Measurements from ENCODE around the gene THRAP3.

The THRAP3 gene

DNA sequence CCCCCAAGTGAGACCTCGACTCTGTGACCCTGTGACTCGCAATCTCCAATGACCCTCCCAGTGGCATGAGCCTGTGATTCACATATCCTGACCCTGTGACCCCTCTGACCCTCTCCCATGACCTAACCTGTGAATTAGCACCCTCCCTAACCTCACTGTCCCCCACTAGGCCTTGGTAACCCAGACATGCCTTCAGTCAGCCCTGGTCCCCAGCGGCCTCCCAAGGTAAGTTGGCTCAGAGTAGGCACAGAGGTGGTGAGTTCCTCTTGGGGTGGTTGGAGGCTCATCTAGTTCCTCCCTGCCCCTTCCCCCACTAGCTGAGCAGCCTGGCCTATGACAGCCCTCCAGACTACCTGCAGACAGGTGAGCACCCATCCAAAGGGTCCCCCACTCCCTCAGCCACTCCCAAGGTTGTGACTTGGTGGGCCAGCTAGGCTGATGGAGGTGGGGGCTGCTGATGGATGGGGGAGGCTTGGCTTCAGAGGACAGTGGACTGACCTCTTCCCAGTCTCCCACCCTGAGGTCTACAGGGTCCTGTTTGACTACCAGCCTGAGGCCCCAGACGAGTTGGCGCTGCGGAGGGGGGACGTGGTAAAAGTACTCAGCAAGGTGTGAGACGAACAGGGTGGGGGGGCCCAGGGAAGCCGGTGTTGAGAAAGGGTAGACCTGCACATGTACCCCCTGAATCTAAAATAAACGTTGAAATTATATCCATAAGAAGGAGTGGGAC lies 83.5 kb downstream of the THRAP3 start:
- peak overlapping the region; percentile 44 for H3K4me3 ChIP-seq (ENCODE audit: low read depth, low read length)

DNA sequence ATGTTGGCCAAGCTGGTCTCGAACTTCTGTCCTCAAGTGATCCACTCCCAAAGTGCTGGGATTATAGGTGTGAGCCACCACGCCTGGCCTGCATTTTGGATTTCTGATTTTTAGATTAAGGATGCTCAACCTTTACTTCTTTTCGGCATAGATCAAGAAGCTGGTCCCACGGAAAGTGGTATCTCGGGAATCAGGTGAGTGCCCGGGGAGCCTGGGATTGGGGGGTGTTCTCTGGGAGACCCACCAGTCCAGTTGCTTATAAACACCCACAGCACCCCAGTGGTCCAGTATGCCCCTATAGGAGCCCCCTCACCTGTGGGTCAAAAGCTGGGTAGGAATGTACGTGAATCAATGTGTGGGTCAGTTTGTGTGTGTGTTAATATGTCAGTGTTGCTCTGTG lies 85.2 kb downstream of the THRAP3 start:
- TF ChIP-seq, protein P1, sequence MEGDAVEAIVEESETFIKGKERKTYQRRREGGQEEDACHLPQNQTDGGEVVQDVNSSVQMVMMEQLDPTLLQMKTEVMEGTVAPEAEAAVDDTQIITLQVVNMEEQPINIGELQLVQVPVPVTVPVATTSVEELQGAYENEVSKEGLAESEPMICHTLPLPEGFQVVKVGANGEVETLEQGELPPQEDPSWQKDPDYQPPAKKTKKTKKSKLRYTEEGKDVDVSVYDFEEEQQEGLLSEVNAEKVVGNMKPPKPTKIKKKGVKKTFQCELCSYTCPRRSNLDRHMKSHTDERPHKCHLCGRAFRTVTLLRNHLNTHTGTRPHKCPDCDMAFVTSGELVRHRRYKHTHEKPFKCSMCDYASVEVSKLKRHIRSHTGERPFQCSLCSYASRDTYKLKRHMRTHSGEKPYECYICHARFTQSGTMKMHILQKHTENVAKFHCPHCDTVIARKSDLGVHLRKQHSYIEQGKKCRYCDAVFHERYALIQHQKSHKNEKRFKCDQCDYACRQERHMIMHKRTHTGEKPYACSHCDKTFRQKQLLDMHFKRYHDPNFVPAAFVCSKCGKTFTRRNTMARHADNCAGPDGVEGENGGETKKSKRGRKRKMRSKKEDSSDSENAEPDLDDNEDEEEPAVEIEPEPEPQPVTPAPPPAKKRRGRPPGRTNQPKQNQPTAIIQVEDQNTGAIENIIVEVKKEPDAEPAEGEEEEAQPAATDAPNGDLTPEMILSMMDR (IDR thresholded peaks at IDR 0.05; ENCODE audit: borderline replicate concordance, insufficient read depth, low read depth, low read length) = no peak
- no peak overlapping the region for H3K4me3 ChIP-seq (ENCODE audit: low read depth, low read length)

More for the DNA sequence above, 83.5 kb downstream of the THRAP3 start:
- TF ChIP-seq, protein P1 (IDR thresholded peaks at IDR 0.05; ENCODE audit: borderline replicate concordance, insufficient read depth, low read depth, low read length) = no peak

GRCh38 chr1:36320291-36320761 lies 96.1 kb downstream of the THRAP3 start:
- H3K4me3 ChIP-seq (ENCODE audit: low read depth, low read length) = peak overlapping the region; percentile 37
- TF ChIP-seq, protein P1 (IDR thresholded peaks at IDR 0.05; ENCODE audit: borderline replicate concordance, insufficient read depth, low read depth, low read length) = no peak

DNA sequence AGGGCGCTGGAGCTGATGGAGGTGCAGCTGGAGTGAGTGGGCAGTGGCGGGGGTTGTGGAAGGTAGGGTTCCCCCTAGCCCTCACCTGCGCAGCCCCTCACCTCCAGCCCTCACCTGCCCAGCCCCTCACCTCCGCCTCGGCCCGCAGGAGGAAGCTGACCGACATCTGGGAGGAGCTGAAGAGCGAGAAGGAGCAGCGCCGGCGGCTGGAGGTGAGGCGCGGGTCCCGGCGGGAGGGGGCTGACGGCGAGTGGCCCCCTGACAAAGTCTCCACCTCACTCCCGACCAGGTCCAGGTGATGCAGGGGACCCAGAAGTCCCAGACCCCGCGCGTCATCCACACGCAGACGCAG lies 96.5 kb downstream of the THRAP3 start:
- H3K4me3 ChIP-seq (ENCODE audit: low read depth, low read length) = peak overlapping the region; percentile 37
- TF ChIP-seq, protein P1 (IDR thresholded peaks at IDR 0.05; ENCODE audit: borderline replicate concordance, insufficient read depth, low read depth, low read length) = no peak

DNA sequence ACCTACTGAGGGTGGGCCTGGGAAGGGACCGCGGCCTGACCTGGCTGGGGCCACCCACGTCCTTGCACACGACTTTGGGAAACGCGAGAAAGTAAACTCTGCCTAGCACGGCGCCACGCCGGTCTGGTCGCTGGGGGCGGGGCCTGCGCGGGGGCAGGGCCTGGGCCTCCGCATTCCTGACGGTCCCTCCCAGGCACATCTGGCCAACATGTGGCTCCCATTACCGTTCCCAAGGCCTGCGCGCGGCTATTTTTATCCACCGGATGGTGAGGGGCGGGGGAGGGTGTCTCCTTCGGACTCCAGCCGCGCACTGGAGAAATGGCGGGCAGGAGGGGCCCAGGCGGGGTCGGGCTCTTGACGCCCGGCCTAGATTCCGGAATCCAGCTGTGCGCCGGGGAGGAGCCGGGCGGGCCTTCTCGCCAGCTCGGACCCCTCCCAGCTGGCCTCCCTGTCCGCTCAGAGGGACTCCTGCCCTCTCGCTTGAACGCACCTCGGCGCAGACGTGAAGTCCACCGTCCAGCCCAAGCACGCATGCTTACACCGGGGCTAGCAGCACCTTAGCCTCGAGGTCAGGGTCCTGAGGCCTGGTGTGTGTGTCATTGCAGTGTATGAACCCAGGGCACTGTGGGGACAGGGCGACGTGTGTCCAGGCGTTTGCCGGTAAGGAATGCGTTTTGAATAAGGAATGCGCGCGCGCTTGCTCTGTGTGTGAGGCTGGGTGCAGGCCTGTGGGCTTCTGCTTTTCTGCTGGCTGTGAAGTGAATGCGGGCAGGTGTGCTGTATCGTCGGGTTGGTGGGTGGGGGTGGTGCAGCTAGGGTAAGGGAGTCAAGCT lies 97.1 kb downstream of the THRAP3 start:
- peak overlapping the region; percentile 37 for H3K4me3 ChIP-seq (ENCODE audit: low read depth, low read length)
- TF ChIP-seq, protein P1 (IDR thresholded peaks at IDR 0.05; ENCODE audit: borderline replicate concordance, insufficient read depth, low read depth, low read length) = no peak

GRCh38 chr1:36322041-36322785 lies 98.0 kb downstream of the THRAP3 start:
- peak overlapping the region; percentile 64 for H3K4me3 ChIP-seq (ENCODE audit: low read depth, low read length)
- TF ChIP-seq, protein P1 (IDR thresholded peaks at IDR 0.05; ENCODE audit: borderline replicate concordance, insufficient read depth, low read depth, low read length) = no peak

Data from GM12875 (cell line).